ENCODE measurements around the gene CHAC2. TPM values are rescaled to one million over a fixed set of nuclear protein-coding genes. Genes with fewer than 3 reads are reported as not detected.

CHAC2 gene
- 10 to 100 TPM in 1 of 4 donors, 1 to 10 TPM in 3; 4.0 to 15.0 (median 5.1) TPM for total RNA-seq

- TF ChIP-seq, protein P1, sequence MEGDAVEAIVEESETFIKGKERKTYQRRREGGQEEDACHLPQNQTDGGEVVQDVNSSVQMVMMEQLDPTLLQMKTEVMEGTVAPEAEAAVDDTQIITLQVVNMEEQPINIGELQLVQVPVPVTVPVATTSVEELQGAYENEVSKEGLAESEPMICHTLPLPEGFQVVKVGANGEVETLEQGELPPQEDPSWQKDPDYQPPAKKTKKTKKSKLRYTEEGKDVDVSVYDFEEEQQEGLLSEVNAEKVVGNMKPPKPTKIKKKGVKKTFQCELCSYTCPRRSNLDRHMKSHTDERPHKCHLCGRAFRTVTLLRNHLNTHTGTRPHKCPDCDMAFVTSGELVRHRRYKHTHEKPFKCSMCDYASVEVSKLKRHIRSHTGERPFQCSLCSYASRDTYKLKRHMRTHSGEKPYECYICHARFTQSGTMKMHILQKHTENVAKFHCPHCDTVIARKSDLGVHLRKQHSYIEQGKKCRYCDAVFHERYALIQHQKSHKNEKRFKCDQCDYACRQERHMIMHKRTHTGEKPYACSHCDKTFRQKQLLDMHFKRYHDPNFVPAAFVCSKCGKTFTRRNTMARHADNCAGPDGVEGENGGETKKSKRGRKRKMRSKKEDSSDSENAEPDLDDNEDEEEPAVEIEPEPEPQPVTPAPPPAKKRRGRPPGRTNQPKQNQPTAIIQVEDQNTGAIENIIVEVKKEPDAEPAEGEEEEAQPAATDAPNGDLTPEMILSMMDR (IDR thresholded peaks at IDR 0.05; ENCODE audit: low read depth), result no peak
Measured at GRCh38 chr2:53767405-53768241, at the start of gene CHAC2. TSS of gene CHAC2 (plus strand) at chr2:53767804. CDS start at chr2:53767887, 83 bp downstream.

DNA sequence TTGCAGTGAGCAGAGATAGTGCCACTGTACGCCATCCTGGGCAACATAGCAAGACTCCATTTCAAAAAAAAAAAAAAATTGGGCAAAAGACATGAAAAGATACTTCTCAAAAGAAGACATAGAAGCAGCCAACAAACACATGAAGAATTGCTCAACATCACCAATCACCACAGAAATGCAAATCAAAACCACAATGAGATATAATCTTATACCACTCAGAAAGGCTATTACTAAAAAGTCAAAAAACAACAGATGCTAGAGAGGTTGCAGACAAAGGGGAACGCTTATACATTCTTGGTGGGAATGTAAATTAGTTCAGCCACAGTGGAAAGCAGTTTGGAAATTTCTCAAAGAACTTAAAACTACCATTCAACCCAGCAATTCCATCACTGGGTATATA, 43.1 kb upstream of the CHAC2 start:
- TF ChIP-seq, protein P1 (IDR thresholded peaks at IDR 0.05; ENCODE audit: low read depth), result no peak

GRCh38 chr2:53725662-53726061, 41.9 kb upstream of the CHAC2 start:
- TF ChIP-seq, protein P1 (IDR thresholded peaks at IDR 0.05; ENCODE audit: low read depth), result no peak

DNA sequence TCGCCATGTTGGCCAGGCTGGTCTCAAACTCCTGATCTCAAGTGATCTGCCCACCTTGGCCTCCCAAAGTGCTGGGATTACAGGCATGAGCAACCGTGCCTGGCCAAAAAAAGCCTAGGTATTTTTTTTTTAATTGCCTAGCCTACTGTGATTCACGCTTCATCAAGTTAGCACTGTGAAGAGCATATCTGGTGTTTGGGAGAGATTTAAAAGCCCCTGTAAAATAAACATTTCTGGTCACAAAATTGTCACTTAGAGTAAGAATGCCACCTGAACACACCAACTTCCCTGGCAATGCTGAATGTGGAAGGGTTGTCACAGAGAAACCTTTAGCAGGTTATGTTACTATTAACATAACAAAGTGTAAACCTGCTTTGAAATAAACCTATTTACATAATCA, 39.7 kb upstream of the CHAC2 start:
- TF ChIP-seq, protein P1 (IDR thresholded peaks at IDR 0.05; ENCODE audit: low read depth), result no peak

GRCh38 chr2:53729143-53729762, 38.4 kb upstream of the CHAC2 start:
- TF ChIP-seq, protein P1 (IDR thresholded peaks at IDR 0.05; ENCODE audit: low read depth), result no peak

- TF ChIP-seq, protein P1 (IDR thresholded peaks at IDR 0.05; ENCODE audit: low read depth), result no peak
Measured at GRCh38 chr2:53737091-53737490, 30.5 kb upstream of the CHAC2 start.

GRCh38 chr2:53739032-53739431, 28.6 kb upstream of the CHAC2 start:
- TF ChIP-seq, protein P1 (IDR thresholded peaks at IDR 0.05; ENCODE audit: low read depth), result no peak

Measured in subcutaneous adipose tissue (tissue), 4 donors.